OCI-LY3 (cell line): ENCODE results near the gene GRIK4.

Experiments used
- EZH2phosphoT487 ChIP-seq: fragments of 200-600 bp; shearing (Covaris generic); IDR thresholded peaks from 2 replicates; pipeline ENCODE4 v1.6.1; 2018; ENCODE audit warnings: antibody characterized with exemption, mixed run types, low read depth
- TF ChIP-seq, protein P1 (sequence below): fragments of 200-600, 300-600 bp; sonication (generic); IDR thresholded peaks from 2 replicates; pipeline ENCODE4 v1.5.1; 2014; ENCODE audit warnings: antibody characterized with exemption, low read length, low read depth

DNA sequence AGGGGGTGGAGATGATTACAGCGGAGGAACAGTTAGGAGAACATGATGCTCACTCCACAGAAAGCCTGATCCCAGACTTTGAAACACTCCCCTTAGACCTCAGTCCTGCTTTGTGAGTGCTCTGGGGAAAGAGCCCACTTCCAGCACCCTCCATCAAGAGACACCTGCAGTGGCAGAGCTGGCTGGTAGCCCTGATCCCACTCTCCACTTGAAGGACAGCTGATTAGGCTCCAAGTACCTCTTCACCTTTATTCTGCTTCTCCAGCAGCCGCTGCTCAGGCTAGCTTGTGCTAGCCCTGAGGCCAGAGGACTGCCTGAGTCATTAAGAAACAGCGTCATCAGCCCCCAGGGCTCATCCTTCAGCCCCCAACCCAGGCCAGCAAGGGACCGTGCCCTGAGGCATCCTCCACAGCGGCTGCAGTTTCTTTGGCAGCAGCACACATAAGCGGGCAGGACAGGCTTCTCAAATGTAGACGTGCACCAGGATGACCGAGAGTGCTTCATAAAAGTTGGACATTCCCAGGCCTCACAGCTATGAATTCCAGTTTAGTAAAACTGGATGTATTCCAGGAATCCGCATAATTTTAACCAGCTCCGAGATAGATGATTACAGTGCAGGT, 366.3 kb downstream of the GRIK4 start:
- TF ChIP-seq, protein P1, sequence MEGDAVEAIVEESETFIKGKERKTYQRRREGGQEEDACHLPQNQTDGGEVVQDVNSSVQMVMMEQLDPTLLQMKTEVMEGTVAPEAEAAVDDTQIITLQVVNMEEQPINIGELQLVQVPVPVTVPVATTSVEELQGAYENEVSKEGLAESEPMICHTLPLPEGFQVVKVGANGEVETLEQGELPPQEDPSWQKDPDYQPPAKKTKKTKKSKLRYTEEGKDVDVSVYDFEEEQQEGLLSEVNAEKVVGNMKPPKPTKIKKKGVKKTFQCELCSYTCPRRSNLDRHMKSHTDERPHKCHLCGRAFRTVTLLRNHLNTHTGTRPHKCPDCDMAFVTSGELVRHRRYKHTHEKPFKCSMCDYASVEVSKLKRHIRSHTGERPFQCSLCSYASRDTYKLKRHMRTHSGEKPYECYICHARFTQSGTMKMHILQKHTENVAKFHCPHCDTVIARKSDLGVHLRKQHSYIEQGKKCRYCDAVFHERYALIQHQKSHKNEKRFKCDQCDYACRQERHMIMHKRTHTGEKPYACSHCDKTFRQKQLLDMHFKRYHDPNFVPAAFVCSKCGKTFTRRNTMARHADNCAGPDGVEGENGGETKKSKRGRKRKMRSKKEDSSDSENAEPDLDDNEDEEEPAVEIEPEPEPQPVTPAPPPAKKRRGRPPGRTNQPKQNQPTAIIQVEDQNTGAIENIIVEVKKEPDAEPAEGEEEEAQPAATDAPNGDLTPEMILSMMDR, result no peak
- TF ChIP-seq EZH2phosphoT487, result no peak
